ENCODE measurements around the gene PATJ.

DNA sequence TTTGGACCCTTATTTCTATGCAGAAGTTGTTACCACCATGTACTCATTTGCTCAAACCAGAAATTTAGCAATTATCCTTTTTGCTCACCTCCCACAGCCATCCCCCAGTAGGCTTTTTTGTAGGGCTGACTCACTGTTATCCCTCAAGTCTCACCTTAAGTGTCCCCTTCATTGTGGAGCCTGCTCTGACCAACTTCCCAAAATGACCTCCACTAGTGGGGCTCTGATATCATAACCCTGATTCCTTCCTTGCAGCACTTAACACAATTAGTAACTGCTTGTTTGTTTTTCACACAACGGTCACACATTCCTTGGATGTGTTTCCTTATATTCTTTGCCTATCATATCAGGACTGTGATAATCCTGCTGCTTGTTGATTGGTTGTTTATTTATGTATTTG is 76.7 kb downstream of the PATJ start:
- TF ChIP-seq CTCF (conservative IDR thresholded peaks at IDR 0.05; ENCODE audit: low read depth, low read length) (no peak), EZH2phosphoT487 (IDR thresholded peaks at IDR 0.05; ENCODE audit: borderline replicate concordance, low read length) (no peak)
